ENCODE measurements around the gene VSTM2B. TPM values are rescaled to one million over a fixed set of nuclear protein-coding genes. Genes with fewer than 3 reads are reported as not detected.
"Not testable (repeated sequence)": the region's sequence is repeated elsewhere in the genome, so short reads cannot be mapped to it uniquely, and the experiment has no call there.

Gene VSTM2B
- total RNA-seq, 2 donors from 2014 or later, result 0.27 TPM; not detected in 1

DNA sequence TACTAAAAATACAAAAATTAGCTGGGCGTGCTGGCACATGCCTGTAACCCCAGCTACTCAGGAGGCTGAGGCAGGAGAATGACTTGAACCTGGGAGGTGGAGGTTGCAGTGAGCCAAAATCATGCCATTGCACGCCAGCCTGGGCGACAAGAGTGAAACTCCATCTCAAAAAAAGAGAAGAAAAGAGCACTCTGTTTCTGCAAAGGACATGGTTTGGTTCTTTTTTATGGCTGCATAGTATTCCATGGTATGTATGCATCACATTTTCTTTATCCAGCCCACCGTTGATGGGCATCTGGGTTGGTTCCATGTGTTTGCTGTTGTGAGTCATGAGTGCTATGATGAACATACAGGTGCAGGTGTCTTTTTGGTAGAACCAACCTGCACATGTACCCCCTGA lies 19.7 kb downstream of the VSTM2B start:
- H3K36me3 Mint-ChIP-seq; ATAC-seq; H3K27ac Mint-ChIP-seq; H3K9me3 Mint-ChIP-seq; DNase-seq (ENCODE audit: low spot score in 2 of 2): not testable (repeated sequence)

DNA sequence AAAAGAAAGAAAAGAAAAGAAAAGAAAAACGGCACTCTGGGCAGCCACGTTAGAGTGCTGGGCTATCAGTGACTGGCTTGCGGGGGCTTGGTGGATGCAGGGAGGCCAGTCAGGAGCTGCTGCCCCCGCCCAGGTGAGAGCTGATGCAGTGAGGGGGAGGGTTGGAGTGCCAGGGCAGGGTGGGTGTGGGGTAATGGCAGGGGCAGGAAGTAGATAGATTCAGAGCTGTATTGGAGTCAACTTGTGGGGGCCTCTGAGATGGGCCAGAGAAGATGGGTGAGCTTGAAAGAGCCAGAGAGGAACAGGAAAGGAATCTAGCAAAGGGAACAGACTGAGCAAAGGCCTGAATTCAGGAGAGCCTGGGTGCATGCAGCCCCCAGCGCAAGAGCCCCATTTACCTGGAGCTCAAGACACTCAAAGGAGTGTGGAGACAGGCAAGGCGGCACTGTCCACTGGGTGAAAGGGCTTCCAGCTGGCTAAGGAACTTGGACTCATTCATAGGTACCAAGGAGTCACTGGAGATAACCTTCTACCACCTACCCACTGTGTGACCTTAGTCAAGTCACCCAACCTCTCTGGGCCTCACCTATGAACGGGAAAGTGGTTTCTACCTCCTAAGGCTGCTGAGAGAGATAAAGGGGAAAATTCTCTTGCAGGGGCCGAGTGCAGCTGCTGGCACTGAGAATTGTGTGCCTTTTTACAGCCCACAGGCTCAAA lies 20.2 kb downstream of the VSTM2B start:
- Mint-ChIP-seq H3K36me3 (no peaks in the 10 kb centered on the region), H3K27ac (no peak overlapping the region), H3K9me3 (peaks cover 0 to 3% of the 10 kb centered on the region in 2 donors)
- peak in 1 of 2 donors; percentile 30 for DNase-seq (ENCODE audit: low spot score in 2 of 2)
- no peak for ATAC-seq

DNA sequence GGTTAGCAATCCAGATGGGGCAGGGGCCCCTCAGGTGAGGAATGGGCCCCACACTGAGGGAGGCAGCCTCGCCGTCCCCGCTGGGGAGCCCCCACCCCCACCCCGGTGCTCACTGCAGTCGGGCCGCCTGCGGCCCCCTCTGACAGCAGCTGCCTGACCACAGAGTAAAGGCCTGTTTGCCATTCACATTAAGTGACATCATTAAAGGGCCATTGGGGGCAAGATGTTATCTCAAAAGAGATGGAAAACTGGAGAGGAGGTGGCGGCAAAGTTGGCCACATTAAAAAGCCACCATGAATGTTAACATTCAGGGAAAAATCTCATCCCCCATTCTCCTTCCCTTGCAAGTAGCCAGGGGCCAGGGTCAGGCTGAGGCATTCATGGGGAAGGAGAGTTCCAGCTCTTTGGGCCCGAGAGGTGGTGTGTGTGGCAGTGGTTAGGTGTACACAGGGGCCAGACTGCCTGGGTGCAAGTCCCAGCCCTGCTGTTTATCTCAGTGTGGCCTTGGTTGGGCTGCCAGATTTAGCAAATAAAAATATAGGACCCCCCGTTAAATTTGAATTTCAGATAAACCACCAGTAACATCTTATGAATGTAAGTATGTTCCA lies 20.9 kb downstream of the VSTM2B start:
- peaks cover 0 to 3% of the 10 kb centered on the region in 2 donors for H3K9me3 Mint-ChIP-seq
- ATAC-seq, result no peak
- peak in 1 of 2 donors; percentile 21 for DNase-seq (ENCODE audit: low spot score in 2 of 2)
- no peaks in the 10 kb centered on the region for H3K36me3 Mint-ChIP-seq
- no peak overlapping the region for H3K27ac Mint-ChIP-seq

DNA sequence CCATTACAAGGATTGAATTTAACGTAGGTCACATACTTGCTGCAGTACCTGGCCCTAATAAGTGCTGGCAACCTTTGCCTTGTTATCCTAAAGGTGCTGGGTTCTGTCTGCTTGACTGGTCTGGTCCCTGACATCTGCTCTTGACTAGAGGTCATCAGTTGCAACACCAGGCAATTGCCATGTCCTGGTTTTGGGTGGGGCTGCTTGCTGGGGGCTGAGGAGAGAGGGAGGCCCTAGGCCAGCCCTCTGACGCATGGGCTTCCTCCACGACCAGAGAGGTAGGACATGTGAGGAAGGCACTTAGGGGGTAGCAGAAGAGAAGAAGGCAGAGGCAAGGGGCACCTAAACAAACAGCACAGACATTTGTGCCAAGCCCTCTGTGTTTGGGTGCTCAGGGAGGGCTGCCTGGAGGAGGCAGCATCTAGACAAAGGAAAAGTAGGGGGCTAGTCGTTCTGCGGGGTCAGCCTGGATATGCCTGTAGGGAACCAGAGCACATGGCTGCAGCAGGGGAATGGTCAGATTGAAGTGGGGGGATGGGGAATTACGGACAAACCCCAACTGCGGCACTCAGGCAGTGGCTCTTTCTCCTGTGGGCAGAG lies 21.7 kb downstream of the VSTM2B start:
- no peaks in the 10 kb centered on the region for H3K36me3 Mint-ChIP-seq
- H3K27ac Mint-ChIP-seq, result no peak overlapping the region
- peak in 1 of 2 donors; percentile 26 for DNase-seq (ENCODE audit: low spot score in 2 of 2)
- no peak for ATAC-seq
- H3K9me3 Mint-ChIP-seq, result peaks cover 0 to 3% of the 10 kb centered on the region in 2 donors

DNA sequence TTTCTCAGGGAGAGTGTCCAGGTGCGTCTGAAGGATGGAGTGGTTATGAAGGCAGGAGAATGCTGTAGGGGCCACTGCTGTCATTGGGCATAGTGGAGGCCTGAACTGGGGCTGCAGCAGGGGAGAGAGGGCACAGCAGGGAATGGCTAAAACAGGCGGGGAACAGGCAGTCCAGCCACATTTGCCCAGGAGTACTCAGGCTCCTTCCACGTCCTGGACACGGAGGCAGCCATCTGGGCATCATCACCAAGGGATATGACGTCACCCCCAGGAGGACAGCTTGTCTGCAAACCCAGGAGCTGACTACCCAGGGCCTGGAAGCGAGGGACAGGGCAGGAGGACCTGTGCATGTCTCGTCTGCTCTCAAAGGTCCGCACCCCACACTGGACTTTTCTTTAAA lies 22.2 kb downstream of the VSTM2B start:
- peaks cover 1 to 4% of the 10 kb centered on the region in 2 donors for H3K36me3 Mint-ChIP-seq
- ATAC-seq (no peak), DNase-seq (ENCODE audit: low spot score in 2 of 2) (peak in 1 of 2 donors; percentile 14)
- peaks cover 0 to 3% of the 10 kb centered on the region in 2 donors for H3K9me3 Mint-ChIP-seq
- H3K27ac Mint-ChIP-seq, result no peak overlapping the region

DNA sequence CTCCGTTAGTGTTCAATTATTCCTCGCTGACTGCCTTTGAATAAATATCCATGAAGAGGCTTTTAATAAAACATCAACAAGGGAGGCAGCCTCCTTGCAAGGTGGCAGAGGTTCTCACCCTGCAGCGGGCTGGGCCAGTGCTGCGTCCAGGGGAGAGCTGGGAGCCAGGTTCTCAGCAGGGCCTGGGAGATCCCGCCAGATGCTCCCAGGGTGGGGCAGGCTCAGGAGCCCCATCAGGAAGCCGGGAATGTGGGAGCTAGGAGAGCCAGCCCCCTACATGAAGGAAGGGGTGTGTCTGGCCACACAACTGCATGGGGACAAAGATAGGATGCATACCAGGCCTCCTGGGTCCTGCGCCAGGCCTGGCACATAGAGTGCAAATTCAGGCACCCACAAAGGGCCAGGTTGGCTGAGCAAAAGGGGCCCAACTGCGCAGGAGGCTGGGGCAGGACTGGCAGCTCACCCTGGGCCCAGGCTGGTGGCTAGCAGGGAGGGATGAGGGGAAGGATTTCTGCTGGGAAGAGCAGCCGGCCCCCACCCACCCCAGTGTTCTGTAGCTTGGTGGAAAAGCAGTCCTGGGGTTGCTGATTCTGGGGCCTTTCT lies 22.8 kb downstream of the VSTM2B start:
- H3K9me3 Mint-ChIP-seq, result peaks cover 3 to 8% of the 10 kb centered on the region in 2 donors
- H3K27ac Mint-ChIP-seq, result no peak overlapping the region
- ATAC-seq, result no peak
- peak in 1 of 2 donors; percentile 44 for DNase-seq (ENCODE audit: low spot score in 2 of 2)
- peaks cover 7 to 10% of the 10 kb centered on the region in 2 donors for H3K36me3 Mint-ChIP-seq

DNA sequence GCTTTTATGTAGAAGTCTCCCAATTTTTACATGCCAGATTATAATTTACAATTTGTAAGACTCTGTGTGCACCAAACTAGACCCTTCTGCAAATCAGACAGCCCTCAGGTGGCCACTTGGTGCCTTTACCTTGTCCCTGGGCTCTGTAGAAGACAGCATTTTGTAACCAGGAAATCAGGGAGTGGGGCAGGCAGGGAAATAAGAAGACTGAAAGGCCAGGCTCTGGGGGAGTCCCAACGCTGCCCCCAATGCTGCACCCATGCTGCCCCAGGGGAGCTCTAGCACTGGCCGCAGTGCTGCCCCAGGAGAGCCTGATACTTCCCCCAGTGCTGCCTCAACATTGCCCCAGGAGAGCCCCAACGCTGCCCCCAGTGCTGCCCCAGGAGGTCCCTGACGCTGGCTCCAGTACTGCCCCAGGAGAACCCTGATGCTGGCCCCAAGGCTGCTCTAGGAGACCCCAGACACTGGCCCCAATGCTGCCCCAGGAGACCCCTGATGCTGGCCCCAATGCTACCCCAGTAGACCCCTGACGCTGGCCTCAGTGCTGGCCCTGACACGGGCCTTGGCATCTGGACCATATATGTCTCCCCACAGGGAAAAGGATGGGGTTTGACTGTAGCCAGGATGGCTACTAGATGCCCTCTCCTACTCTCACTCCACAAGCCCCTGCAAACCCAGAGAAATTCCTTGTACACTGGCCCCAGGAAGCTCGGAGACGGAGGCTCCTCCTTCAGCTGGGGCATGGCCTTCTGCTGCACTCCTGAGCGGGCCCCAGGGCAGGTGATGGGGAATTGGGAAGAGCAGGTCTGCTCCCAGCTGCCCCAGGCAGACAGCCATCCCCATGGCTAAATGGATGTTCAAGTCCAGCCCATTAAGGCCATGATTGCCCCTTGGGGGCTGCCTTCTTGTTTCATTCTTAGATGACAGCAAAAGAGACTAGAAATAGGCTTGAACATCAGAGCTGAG lies 23.6 kb downstream of the VSTM2B start:
- ATAC-seq (no peak), DNase-seq (ENCODE audit: low spot score in 2 of 2) (peak in 1 of 2 donors; percentile 44)
- Mint-ChIP-seq H3K9me3 (peaks cover 6 to 14% of the 10 kb centered on the region in 2 donors), H3K36me3 (peaks cover 13 to 16% of the 10 kb centered on the region in 2 donors), H3K27ac (peak overlapping the region in 1 of 2 donors; percentile 50)

DNA sequence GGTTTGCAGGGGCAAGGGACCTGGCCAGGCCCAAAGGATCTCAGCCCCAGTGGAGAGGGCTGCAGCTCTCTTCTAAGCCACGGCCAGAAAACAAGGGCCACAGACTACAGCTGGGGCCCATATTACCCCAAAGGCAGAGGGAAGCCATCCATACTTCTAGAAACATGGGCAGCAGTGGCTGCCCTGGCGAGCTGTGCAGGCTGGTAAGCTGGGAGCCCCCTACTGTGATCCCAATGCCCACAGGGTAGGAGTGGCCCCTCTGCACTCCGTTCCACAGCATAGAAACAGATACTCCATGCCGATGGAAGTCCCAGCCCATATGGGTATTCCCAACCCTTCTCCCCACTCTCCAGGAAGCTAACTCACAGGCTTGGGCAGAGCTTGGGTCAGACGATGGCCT lies 25.1 kb downstream of the VSTM2B start:
- DNase-seq (ENCODE audit: low spot score in 2 of 2), result no peak
- no peak for ATAC-seq
- Mint-ChIP-seq H3K27ac (no peak overlapping the region), H3K36me3 (peaks cover 23 to 32% of the 10 kb centered on the region in 2 donors), H3K9me3 (peaks cover 17 to 20% of the 10 kb centered on the region in 2 donors)

DNA sequence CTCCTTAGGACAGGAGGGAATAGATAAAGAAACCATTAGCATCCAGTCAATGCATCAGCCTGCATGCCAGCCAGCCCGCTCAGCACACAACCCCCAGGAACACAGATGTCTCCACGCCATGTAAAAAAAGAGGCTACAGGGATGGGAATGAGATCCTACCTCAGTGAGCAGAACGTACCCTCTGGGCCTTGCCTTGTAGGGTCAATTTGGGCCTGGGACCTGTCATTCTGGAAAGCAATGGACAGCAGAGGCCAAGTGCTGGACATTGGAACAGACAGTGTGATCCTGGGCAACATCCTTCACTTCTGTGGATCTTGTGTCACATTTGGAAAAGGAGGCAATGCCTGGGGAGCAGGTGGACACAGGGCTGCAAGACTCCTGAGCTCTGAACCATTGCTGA lies 26.0 kb downstream of the VSTM2B start:
- peaks cover 23 to 36% of the 10 kb centered on the region in 2 donors for H3K36me3 Mint-ChIP-seq
- DNase-seq (ENCODE audit: low spot score in 2 of 2), result peak in 1 of 2 donors; percentile 23
- ATAC-seq, result no peak
- H3K9me3 Mint-ChIP-seq, result peaks cover 17 to 20% of the 10 kb centered on the region in 2 donors
- no peak overlapping the region for H3K27ac Mint-ChIP-seq

DNA sequence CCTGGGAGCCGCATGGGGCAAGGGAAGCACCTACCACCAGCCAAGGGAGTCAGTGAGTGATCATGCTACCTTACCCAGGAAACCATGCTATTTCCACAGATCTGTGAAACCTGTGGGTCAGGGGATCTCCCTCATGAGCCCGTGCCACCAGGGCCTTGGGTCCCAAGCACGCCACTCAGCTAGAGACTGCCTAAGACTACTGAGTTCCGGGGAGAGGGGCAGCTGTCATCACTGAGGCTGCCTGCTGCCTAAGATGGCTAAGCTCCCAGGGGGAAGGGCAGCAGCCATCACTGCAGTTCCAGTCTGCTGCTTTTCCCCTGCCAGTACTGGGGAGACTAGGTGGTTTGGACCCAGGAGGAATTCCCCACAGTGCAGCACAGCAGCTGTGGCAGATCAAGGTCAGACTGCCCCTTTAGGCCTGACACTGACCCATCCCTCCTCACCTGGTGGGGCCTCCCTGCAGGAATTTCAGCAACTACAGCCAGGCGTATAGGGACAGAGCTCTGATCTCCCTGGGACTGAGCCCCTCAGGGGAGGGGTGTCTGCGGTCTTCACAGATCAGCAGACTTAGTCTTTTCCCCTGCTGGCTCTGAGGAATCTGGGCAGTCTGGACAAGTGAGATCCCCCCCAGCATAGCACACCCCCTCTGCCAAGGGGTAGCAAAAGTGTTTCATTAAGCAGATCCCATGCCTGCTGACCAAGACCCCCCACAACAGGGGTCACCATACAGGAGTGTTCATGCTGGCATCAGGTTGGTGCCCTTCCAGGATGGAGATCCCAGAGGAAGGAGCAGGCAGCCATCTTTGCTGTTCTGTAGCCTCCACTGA lies 26.9 kb downstream of the VSTM2B start:
- ATAC-seq, result no peak
- Mint-ChIP-seq H3K36me3 (peaks cover 23 to 36% of the 10 kb centered on the region in 2 donors), H3K27ac (no peak overlapping the region), H3K9me3 (peaks cover 17 to 20% of the 10 kb centered on the region in 2 donors)
- DNase-seq (ENCODE audit: low spot score in 2 of 2), result peak in 1 of 2 donors; percentile 20

DNA sequence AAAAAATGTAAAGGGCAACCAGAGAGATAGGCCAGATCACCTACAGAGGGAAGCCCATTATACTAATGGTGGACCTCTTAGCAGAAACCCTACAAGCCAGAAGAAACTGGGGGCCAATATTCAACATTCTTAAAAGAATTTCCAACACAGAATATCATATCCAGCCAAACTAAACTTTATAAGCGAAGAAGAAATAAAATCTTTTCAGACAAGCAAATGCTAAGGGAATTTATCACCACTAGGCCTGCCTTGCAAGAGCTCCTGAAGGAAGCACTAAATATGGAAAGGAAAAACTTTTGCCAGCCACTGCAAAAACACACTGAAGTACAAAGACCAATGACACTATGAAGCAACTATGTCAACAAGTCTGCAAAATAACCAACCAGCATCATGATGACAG lies 28.4 kb downstream of the VSTM2B start:
- DNase-seq (ENCODE audit: low spot score in 2 of 2) (no peak), ATAC-seq (no peak)
- H3K9me3 Mint-ChIP-seq, result peaks cover 23 to 25% of the 10 kb centered on the region in 2 donors
- H3K36me3 Mint-ChIP-seq, result peaks cover 23 to 36% of the 10 kb centered on the region in 2 donors
- H3K27ac Mint-ChIP-seq, result no peak overlapping the region

DNA sequence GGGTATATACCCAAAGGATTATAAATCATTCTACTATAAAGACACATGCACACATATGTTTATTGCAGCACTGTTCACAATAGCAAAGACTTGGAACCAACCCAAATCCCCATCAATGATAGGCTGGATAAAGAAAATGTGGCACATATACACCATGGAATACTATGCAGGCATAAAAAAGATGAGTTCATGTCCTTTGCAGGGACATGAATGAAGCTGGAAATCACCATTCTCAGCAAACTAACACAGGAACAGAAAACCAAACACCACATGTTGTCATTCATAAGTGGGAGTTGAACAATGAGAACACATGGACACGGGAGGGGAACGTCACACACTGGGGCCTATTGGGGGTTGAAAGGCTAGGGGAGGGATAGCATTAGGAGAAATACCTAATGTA lies 33.3 kb downstream of the VSTM2B start:
- H3K36me3 Mint-ChIP-seq, result peaks cover 21 to 23% of the 10 kb centered on the region in 2 donors
- peaks cover 16 to 25% of the 10 kb centered on the region in 2 donors for H3K9me3 Mint-ChIP-seq
- not testable (repeated sequence) for ATAC-seq; DNase-seq (ENCODE audit: low spot score in 2 of 2); H3K27ac Mint-ChIP-seq

DNA sequence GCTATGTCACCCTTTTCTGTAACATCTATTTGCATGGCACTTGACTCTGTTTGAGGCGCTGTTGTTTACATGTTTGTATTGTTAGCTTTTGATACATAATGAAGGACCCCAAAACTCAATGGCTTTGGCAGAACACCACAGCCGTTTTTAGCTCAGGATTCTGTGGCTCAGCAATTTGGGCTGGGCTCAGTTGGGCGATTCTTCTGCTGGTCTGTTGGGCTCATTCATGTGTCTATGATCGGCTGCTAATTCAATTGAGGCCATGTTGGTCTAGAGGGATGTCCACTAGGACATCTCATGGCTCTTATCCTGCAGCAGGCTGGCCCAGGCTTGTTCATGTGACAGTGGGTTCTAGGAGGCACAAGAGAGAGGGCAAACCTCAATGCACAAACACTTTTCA lies 33.9 kb downstream of the VSTM2B start:
- no peak overlapping the region for H3K27ac Mint-ChIP-seq
- DNase-seq (ENCODE audit: low spot score in 2 of 2) (no peak), ATAC-seq (no peak)
- H3K9me3 Mint-ChIP-seq, result peaks cover 10 to 20% of the 10 kb centered on the region in 2 donors
- H3K36me3 Mint-ChIP-seq, result peaks cover 16 to 18% of the 10 kb centered on the region in 2 donors

DNA sequence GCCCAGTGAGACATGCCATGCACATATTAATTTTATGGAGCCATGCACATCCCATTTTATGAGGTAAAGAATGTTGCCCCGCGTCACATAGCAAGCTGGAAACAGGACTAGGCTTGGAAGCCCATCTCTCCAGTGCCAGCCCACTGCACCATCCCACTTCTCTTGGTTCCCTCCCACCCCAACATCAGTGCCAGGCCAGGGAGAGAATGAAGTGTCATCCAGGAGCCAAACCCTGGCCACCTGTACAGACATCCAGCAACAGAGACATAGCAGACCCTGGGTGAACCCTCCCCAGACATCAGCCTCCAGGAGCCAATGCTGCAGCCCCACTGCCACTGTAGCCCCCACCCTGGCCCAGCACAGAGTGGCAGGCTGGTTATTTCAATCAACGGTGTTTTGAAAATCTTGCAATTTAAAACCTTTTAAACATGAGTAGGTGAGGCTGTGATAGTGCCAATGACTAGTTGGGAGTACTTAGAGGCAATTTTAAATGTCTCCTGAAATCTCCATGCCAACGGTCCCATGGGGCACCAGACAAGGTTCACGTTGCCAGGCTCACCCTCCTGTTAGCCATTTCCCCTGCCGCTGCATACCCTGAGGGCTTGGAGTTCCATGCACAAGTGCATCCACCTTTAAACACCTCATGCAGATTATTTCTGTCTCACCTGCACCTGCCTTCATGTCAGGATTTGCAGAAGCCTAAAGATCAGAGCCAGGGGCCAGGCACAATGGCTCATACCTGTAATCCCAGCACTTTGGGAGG lies 34.7 kb downstream of the VSTM2B start:
- Mint-ChIP-seq H3K9me3 (peaks cover 4 to 14% of the 10 kb centered on the region in 2 donors), H3K36me3 (peaks cover 8 to 11% of the 10 kb centered on the region in 2 donors), H3K27ac (no peak overlapping the region)
- ATAC-seq, result no peak
- DNase-seq (ENCODE audit: low spot score in 2 of 2), result no peak

Data from activated naive CD4-positive, alpha-beta T cell treated with anti-CD3 and anti-CD28 coated beads, Interleukin-2, amount 50 U/mL, for 72 hours (primary cell).